ENCODE measurements around the gene WWOX. TPM values are rescaled to one million over a fixed set of nuclear protein-coding genes. Genes with fewer than 3 reads are reported as not detected.

The WWOX gene
- total RNA-seq, 1 donor from 2014 or later = 7.3 TPM

DNA sequence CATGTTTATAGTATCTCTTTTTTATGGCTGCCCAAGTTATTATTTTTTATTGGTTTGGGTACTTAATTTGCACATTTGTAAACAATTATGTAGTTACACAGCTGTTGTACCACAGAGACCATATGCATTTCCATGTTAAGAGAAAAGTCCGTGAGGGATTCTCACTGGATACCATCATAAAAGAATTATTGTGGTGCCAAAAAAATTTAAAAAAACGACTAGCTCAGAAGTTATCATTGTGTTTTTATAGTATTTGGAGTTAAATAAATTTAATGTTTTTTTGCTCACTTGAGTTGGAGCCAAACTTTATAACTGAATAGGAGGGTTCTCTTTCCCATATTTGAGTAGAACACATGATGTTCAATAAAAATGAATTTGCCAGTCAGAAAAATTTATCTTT is 618.7 kb downstream of the WWOX start:
- no peak for FAIRE-seq

DNA sequence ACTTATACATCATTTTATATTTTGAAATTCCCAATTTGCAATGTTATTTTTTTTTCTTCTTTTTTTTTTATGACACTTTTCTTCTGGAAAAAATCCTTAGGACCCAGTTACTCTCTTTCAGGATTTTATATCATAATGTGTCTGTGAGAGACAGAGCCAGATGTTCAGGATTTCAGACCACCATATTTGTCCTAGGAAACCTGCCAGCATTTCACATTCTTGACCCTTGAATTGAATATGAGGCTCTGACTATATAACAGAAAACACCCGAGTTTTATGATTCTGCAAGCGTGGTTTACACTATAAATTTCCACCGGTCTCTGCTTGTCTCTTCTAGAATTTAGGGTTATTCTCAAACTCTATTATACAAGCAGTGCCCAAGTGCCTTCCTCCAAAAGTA is 621.0 kb downstream of the WWOX start:
- no peak overlapping the region for H3K9ac ChIP-seq (ENCODE audit: low read length)
- no peak for FAIRE-seq
- H2AFZ ChIP-seq (ENCODE audit: low read depth, low read length) = no peak overlapping the region
- H3K9me3 ChIP-seq (ENCODE audit: insufficient read depth, low read depth, low read length) = peaks cover 2% of the 10 kb centered on the region
- no peaks in the 10 kb centered on the region for H3K36me3 ChIP-seq (ENCODE audit: insufficient read depth, low read length)
- no peak for TF ChIP-seq EZH2 (IDR thresholded peaks at IDR 0.05; ENCODE audit: insufficient read depth, low read length)
- TF ChIP-seq, protein P1, sequence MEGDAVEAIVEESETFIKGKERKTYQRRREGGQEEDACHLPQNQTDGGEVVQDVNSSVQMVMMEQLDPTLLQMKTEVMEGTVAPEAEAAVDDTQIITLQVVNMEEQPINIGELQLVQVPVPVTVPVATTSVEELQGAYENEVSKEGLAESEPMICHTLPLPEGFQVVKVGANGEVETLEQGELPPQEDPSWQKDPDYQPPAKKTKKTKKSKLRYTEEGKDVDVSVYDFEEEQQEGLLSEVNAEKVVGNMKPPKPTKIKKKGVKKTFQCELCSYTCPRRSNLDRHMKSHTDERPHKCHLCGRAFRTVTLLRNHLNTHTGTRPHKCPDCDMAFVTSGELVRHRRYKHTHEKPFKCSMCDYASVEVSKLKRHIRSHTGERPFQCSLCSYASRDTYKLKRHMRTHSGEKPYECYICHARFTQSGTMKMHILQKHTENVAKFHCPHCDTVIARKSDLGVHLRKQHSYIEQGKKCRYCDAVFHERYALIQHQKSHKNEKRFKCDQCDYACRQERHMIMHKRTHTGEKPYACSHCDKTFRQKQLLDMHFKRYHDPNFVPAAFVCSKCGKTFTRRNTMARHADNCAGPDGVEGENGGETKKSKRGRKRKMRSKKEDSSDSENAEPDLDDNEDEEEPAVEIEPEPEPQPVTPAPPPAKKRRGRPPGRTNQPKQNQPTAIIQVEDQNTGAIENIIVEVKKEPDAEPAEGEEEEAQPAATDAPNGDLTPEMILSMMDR (IDR thresholded peaks at IDR 0.05; ENCODE audit: insufficient read depth, low read depth, low read length) = no peak
- no peaks in the 10 kb centered on the region for H4K20me1 ChIP-seq (ENCODE audit: insufficient read depth, low read length)
- Mint-ChIP-seq H3K36me3 (ENCODE audit: low read depth, unreplicated experiment) (no peaks in the 10 kb centered on the region), H3K4me1 (ENCODE audit: low read depth, unreplicated experiment) (no peaks in the 10 kb centered on the region), H3K27me3 (ENCODE audit: low read depth, unreplicated experiment) (peaks cover 12% of the 10 kb centered on the region), H3K4me3 (ENCODE audit: unreplicated experiment) (no peak overlapping the region), H3K9me3 (ENCODE audit: unreplicated experiment) (peaks cover 2% of the 10 kb centered on the region), H3K27ac (ENCODE audit: unreplicated experiment) (no peak overlapping the region)
- no peak overlapping the region for H3K27ac ChIP-seq (ENCODE audit: low read depth, low read length)
- DNase-seq (ENCODE audit: low read depth) = no peak
- no peaks in the 10 kb centered on the region for H3K4me1 ChIP-seq (ENCODE audit: insufficient read depth, low read length)
- H3K79me2 ChIP-seq (ENCODE audit: insufficient read depth, low read length) = no peaks in the 10 kb centered on the region
- no peak overlapping the region for H3K4me3 ChIP-seq (ENCODE audit: insufficient read depth, low read depth, low read length)
- no peaks in the 10 kb centered on the region for H3K27me3 ChIP-seq (ENCODE audit: insufficient read depth, low read length)
- no peak overlapping the region for H3K4me2 ChIP-seq (ENCODE audit: low read length)

More for the DNA sequence above, 618.7 kb downstream of the WWOX start:
- H3K27ac Mint-ChIP-seq (ENCODE audit: unreplicated experiment) = no peak overlapping the region
- no peaks in the 10 kb centered on the region for H3K9me3 Mint-ChIP-seq (ENCODE audit: unreplicated experiment)
- H3K79me2 ChIP-seq (ENCODE audit: insufficient read depth, low read length) = no peaks in the 10 kb centered on the region
- H3K9me3 ChIP-seq (ENCODE audit: insufficient read depth, low read depth, low read length) = peaks cover 2% of the 10 kb centered on the region
- no peaks in the 10 kb centered on the region for H3K27me3 ChIP-seq (ENCODE audit: insufficient read depth, low read length)
- H3K27me3 Mint-ChIP-seq (ENCODE audit: low read depth, unreplicated experiment) = peaks cover 6% of the 10 kb centered on the region
- no peak overlapping the region for H3K4me3 ChIP-seq (ENCODE audit: insufficient read depth, low read depth, low read length)
- no peaks in the 10 kb centered on the region for H4K20me1 ChIP-seq (ENCODE audit: insufficient read depth, low read length)
- H2AFZ ChIP-seq (ENCODE audit: low read depth, low read length) = no peak overlapping the region
- H3K4me1 Mint-ChIP-seq (ENCODE audit: low read depth, unreplicated experiment) = no peaks in the 10 kb centered on the region
- no peak overlapping the region for H3K9ac ChIP-seq (ENCODE audit: low read length)
- no peak for DNase-seq (ENCODE audit: low read depth)
- no peaks in the 10 kb centered on the region for H3K36me3 Mint-ChIP-seq (ENCODE audit: low read depth, unreplicated experiment)
- H3K27ac ChIP-seq (ENCODE audit: low read depth, low read length) = no peak overlapping the region
- no peak overlapping the region for H3K4me2 ChIP-seq (ENCODE audit: low read length)
- TF ChIP-seq, protein P1 (IDR thresholded peaks at IDR 0.05; ENCODE audit: insufficient read depth, low read depth, low read length) = no peak
- no peak for TF ChIP-seq EZH2 (IDR thresholded peaks at IDR 0.05; ENCODE audit: insufficient read depth, low read length)
- no peak overlapping the region for H3K4me3 Mint-ChIP-seq (ENCODE audit: unreplicated experiment)
- H3K4me1 ChIP-seq (ENCODE audit: insufficient read depth, low read length) = no peaks in the 10 kb centered on the region
- no peaks in the 10 kb centered on the region for H3K36me3 ChIP-seq (ENCODE audit: insufficient read depth, low read length)

DNA sequence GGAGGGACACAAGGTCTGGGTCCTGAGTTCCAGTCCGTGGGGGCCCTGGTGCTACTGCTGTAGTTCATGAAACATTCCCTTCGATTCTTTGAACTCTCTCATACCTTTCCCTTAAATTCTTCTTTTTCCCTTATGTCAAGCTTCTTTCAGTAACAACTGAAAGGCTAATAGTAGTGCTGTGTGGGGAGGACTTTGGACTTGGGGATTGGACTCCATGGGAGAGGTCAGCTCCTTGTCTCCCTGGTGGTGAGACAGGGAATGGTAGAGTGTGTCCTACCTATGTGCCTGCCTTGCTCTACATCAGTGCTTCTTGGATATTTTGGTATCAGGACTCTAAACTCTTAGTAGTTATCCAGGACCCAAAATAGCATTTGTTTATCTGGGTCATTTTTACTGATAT is 628.1 kb downstream of the WWOX start:
- Histone ChIP-seq H3K9me3 (ENCODE audit: insufficient read depth, low read depth, low read length) (no peaks in the 10 kb centered on the region), H3K4me2 (ENCODE audit: low read length) (no peak overlapping the region), H3K4me3 (ENCODE audit: insufficient read depth, low read depth, low read length) (no peak overlapping the region), H3K79me2 (ENCODE audit: insufficient read depth, low read length) (no peaks in the 10 kb centered on the region), H3K36me3 (ENCODE audit: insufficient read depth, low read length) (no peaks in the 10 kb centered on the region), H3K27ac (ENCODE audit: low read depth, low read length) (no peak overlapping the region), H4K20me1 (ENCODE audit: insufficient read depth, low read length) (no peaks in the 10 kb centered on the region), H3K9ac (ENCODE audit: low read length) (no peak overlapping the region), H2AFZ (ENCODE audit: low read depth, low read length) (no peak overlapping the region), H3K4me1 (ENCODE audit: insufficient read depth, low read length) (no peaks in the 10 kb centered on the region), H3K27me3 (ENCODE audit: insufficient read depth, low read length) (no peaks in the 10 kb centered on the region)
- peaks cover 2% of the 10 kb centered on the region for H3K9me3 Mint-ChIP-seq (ENCODE audit: unreplicated experiment)
- TF ChIP-seq, protein P1 (IDR thresholded peaks at IDR 0.05; ENCODE audit: insufficient read depth, low read depth, low read length) = no peak
- no peak for TF ChIP-seq EZH2 (IDR thresholded peaks at IDR 0.05; ENCODE audit: insufficient read depth, low read length)
- H3K27me3 Mint-ChIP-seq (ENCODE audit: low read depth, unreplicated experiment) = peaks cover 8% of the 10 kb centered on the region
- no peaks in the 10 kb centered on the region for H3K4me1 Mint-ChIP-seq (ENCODE audit: low read depth, unreplicated experiment)
- H3K36me3 Mint-ChIP-seq (ENCODE audit: low read depth, unreplicated experiment) = no peaks in the 10 kb centered on the region
- DNase-seq (ENCODE audit: low read depth) (no peak), FAIRE-seq (no peak)
- H3K4me3 Mint-ChIP-seq (ENCODE audit: unreplicated experiment) = no peak overlapping the region
- no peak overlapping the region for H3K27ac Mint-ChIP-seq (ENCODE audit: unreplicated experiment)
